ENCODE results near the gene OR10G3.

DNA sequence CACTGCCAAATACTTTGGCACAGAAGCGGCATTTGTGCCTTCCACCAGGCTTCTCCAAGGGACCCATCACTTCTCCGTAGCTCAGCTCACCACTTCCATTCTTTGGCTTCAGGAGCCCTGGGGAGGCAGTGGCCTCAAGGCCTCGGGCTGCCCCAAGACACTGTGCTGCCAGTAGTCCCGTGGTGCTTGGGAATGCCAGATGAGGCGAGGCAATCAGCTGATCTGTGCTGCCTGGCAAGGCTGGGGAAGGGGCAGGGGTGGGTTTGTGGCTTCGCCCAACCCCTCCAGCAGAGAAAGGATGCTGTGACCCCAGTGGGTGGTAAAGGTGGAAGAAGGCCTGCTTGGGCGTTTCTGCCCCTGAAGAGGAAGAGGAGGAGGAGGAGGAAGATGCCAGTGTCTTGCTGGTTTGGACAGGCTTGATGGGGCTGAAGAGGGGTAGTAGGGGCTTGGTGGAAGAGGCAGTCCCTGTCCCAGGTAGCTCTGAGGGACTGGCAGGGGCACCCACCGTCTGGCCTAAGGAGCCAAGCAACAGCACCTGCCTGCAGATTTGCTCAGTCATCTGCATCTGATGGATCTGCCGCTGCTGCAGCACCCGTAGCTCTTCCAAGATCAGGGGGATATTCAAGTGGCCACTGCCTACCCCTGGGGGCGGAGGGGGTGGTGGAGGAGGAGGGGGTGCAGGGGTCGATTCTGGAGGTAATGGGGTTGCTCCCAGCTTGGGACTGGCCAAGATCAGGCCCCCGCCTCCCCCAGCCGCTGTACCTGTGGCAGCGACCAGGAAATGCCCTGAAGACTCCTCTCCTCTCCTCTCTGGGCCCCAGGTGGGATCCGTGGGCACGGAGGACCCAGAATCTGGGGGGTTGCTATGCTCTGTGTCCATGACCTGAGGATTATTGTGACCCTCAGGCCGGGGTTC, 55.0 kb downstream of the OR10G3 start:
- TF ChIP-seq CTCF (IDR thresholded peaks at IDR 0.05), result no peak
- no peak for TF ChIP-seq POLR2A (IDR thresholded peaks at IDR 0.05)

Data from Peyer's patch (tissue), 4 donors.